Measurements from ENCODE around the gene FRMD4A.

The FRMD4A gene

DNA sequence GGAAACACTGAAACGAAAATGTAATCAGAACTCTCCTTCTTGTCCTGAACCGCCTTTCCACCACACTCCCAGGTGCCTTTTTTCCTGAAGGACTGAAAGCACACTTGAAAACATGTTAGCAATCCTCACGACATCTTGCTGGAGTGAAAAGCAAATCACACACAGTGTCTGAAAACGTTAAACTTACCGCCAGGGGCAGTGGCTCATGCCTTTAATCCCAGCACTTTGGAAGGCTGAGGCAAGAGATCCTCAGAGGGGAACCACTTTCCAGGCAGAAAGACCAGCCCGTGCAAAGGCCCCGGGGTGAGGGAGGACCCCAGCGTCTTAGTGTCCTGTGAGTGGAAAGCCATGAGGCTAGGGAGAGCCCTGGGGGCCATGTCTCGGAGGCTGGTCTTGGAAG lies 533.6 kb downstream of the FRMD4A start:
- H4K20me1 ChIP-seq (ENCODE audit: control insufficient read depth, insufficient read depth, low read depth, low read length): no peaks in the 10 kb centered on the region
- no peaks in the 10 kb centered on the region for H3K36me3 ChIP-seq (ENCODE audit: control insufficient read depth, low read length)
- no peaks in the 10 kb centered on the region for H3K9me3 ChIP-seq (ENCODE audit: control insufficient read depth, insufficient read depth, low read length)
- H3K4me1 ChIP-seq (ENCODE audit: control insufficient read depth, low read length): peaks cover 23% of the 10 kb centered on the region
- no peaks in the 10 kb centered on the region for H3F3A ChIP-seq (ENCODE audit: control insufficient read depth, insufficient read depth)
- no peak overlapping the region for H3K4me3 ChIP-seq (ENCODE audit: low read length)
- TF ChIP-seq, protein P1, sequence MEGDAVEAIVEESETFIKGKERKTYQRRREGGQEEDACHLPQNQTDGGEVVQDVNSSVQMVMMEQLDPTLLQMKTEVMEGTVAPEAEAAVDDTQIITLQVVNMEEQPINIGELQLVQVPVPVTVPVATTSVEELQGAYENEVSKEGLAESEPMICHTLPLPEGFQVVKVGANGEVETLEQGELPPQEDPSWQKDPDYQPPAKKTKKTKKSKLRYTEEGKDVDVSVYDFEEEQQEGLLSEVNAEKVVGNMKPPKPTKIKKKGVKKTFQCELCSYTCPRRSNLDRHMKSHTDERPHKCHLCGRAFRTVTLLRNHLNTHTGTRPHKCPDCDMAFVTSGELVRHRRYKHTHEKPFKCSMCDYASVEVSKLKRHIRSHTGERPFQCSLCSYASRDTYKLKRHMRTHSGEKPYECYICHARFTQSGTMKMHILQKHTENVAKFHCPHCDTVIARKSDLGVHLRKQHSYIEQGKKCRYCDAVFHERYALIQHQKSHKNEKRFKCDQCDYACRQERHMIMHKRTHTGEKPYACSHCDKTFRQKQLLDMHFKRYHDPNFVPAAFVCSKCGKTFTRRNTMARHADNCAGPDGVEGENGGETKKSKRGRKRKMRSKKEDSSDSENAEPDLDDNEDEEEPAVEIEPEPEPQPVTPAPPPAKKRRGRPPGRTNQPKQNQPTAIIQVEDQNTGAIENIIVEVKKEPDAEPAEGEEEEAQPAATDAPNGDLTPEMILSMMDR (IDR thresholded peaks at IDR 0.05; ENCODE audit: low read depth, low read length, poor library complexity, severe bottlenecking): no peak
- no peak for TF ChIP-seq EZH2phosphoT487 (IDR thresholded peaks at IDR 0.05; ENCODE audit: borderline replicate concordance, low read length)
- no peaks in the 10 kb centered on the region for H3K27me3 ChIP-seq (ENCODE audit: control insufficient read depth, low read length)
- H3K9me2 ChIP-seq (replicated peaks; ENCODE audit: control insufficient read depth, low read length): no peaks in the 10 kb centered on the region
- no peak overlapping the region for H3K27ac ChIP-seq (ENCODE audit: low read depth, low read length)
- H3K79me2 ChIP-seq (ENCODE audit: control insufficient read depth, low read length): no peaks in the 10 kb centered on the region
- no peak overlapping the region for H3K4me2 ChIP-seq (ENCODE audit: low read length)

DNA sequence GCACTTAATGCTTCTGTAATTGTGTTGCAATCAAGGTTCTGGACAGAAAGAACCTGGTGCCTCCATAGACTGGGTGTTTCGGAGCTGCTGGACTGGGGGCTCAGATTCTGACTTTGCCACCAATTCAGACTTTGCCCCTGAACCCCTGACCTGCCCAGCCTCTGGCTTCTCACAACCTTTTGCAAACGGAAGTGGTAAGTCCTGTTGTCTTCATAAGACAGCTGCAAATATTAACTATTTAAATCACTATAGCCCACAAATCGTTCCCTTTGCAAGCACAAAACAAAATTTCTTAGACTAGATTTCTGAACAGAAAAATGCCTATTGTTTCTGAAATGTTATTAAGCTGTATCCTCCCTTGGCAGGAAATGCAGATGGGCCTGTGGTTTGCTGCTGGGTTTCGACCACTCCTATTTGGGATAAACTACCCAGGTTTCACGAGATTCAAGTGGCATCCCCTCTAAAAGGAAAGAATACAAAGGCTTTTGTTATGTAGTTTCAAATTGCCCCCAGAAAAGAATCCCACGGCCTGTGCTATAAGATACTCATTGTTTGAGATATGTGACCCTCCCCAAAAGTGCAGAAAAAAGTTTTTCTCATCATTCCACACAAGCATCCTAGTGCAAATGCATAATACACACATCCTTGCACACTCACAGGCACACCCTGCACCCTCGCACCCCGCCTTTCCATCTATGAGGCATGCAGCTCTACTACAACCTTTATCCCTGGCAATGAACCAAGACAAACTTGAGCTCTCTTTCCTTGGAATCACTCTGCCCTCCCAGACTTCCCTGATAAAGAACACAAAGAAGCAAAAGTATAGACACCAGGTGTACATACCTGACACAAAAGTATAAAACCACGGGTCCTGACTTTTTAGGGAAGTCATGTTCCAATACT lies 534.8 kb downstream of the FRMD4A start:
- Histone ChIP-seq H3K4me3 (ENCODE audit: low read length) (0 out of 2 replicates have a peak overlapping the region, but pooled peaks have one; percentile 5), H4K20me1 (ENCODE audit: control insufficient read depth, insufficient read depth, low read depth, low read length) (no peaks in the 10 kb centered on the region), H3K36me3 (ENCODE audit: control insufficient read depth, low read length) (no peaks in the 10 kb centered on the region), H3F3A (ENCODE audit: control insufficient read depth, insufficient read depth) (no peaks in the 10 kb centered on the region), H3K27ac (ENCODE audit: low read depth, low read length) (no peak overlapping the region), H3K79me2 (ENCODE audit: control insufficient read depth, low read length) (no peaks in the 10 kb centered on the region), H3K27me3 (ENCODE audit: control insufficient read depth, low read length) (no peaks in the 10 kb centered on the region), H3K9me2 (replicated peaks; ENCODE audit: control insufficient read depth, low read length) (no peaks in the 10 kb centered on the region), H3K4me2 (ENCODE audit: low read length) (peak overlapping the region; percentile 47), H3K9me3 (ENCODE audit: control insufficient read depth, insufficient read depth, low read length) (no peaks in the 10 kb centered on the region), H3K4me1 (ENCODE audit: control insufficient read depth, low read length) (peaks cover 23% of the 10 kb centered on the region)
- TF ChIP-seq, protein P1 (IDR thresholded peaks at IDR 0.05; ENCODE audit: low read depth, low read length, poor library complexity, severe bottlenecking): no peak
- TF ChIP-seq EZH2phosphoT487 (IDR thresholded peaks at IDR 0.05; ENCODE audit: borderline replicate concordance, low read length): no peak

DNA sequence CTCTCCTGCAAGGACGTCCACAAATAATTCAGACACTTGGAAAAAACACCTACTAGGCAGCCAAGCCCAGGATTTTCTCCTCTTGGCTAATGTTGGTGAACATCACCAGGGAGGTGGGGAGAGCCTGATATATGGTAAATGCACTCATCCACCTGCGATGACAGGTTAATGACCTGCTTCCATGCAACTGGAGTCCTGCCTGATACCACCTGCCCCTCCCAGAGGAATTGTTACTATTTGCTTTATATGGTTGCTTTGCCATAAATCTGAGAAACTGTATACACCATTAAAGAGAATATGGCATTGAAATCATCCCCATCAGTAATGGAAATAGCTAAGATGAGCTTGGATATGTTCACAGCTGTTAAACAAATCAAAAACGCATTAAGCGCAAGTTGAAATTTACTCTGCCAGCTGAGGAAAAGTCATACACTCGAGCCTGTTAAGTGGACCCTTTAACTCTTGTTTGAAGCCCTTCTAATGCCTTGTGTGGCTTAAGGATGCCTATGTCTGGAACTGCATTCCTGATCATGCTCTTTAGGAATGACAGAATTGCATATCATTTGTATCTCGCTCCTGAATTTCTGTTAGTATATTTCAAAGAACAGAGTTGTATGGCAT lies 535.6 kb downstream of the FRMD4A start:
- Histone ChIP-seq H3K4me3 (ENCODE audit: low read length) (no peak overlapping the region), H3K27ac (ENCODE audit: low read depth, low read length) (no peak overlapping the region), H4K20me1 (ENCODE audit: control insufficient read depth, insufficient read depth, low read depth, low read length) (no peaks in the 10 kb centered on the region), H3F3A (ENCODE audit: control insufficient read depth, insufficient read depth) (no peaks in the 10 kb centered on the region), H3K4me2 (ENCODE audit: low read length) (peak overlapping the region; percentile 47), H3K79me2 (ENCODE audit: control insufficient read depth, low read length) (no peaks in the 10 kb centered on the region), H3K4me1 (ENCODE audit: control insufficient read depth, low read length) (peaks cover 23% of the 10 kb centered on the region), H3K27me3 (ENCODE audit: control insufficient read depth, low read length) (no peaks in the 10 kb centered on the region), H3K9me2 (replicated peaks; ENCODE audit: control insufficient read depth, low read length) (no peaks in the 10 kb centered on the region), H3K36me3 (ENCODE audit: control insufficient read depth, low read length) (no peaks in the 10 kb centered on the region), H3K9me3 (ENCODE audit: control insufficient read depth, insufficient read depth, low read length) (no peaks in the 10 kb centered on the region)
- TF ChIP-seq, protein P1 (IDR thresholded peaks at IDR 0.05; ENCODE audit: low read depth, low read length, poor library complexity, severe bottlenecking): no peak
- TF ChIP-seq EZH2phosphoT487 (IDR thresholded peaks at IDR 0.05; ENCODE audit: borderline replicate concordance, low read length): no peak
